Esophagus muscularis mucosa (tissue), 4 donors: ENCODE data around the gene ARX. TPM values are rescaled to one million over a fixed set of nuclear protein-coding genes. Genes with fewer than 3 reads are reported as not detected.

Experiments
- DNase-seq: peaks from one replicate; pipeline ENCODE4 v3.0.0-alpha.2; 2017; ENCODE audit errors: extremely low spot score
- H3K27ac ChIP-seq, 4 donors: fragments of 200-600 bp; sonication (generic); replicated peaks in 1 of 4; 1 replicate in 3 of 4; 2 replicates in 1 of 4; pipeline ENCODE4 v1.5.1; 2016 to 2019; ENCODE audit warnings: mild to moderate bottlenecking in 1 of 4
- H3K27me3 ChIP-seq, 4 donors: fragments of 200-600 bp; sonication (generic); one replicate each; pipeline versions ENCODE4 v1.5.1 to v1.6.0; 2016 to 2019
- H3K36me3 ChIP-seq, 4 donors: fragments of 200-600 bp; sonication (generic); one replicate each; pipeline ENCODE4 v1.5.1; 2016 to 2019
- H3K4me1 ChIP-seq, 4 donors: fragments of 200-600 bp; sonication (generic); one replicate each; pipeline ENCODE4 v1.5.1; 2016 to 2019
- H3K4me3 ChIP-seq, 4 donors: fragments of 200-600 bp; sonication (generic); 1 replicate in 2 of 4; 2 replicates in 2 of 4; pipeline ENCODE4 v1.5.1; 2016 to 2019; ENCODE audit warnings: mild to moderate bottlenecking in 4 of 4, moderate library complexity in 1 of 4
- H3K9me3 ChIP-seq, 4 donors: fragments of 200-600 bp; sonication (generic); 1 replicate in 3 of 4; 2 replicates in 1 of 4; pipeline ENCODE4 v1.5.1; 2016 to 2019
- CTCF ChIP-seq, 3 experiments: fragments of 200-600 bp in 2 of 3; fragments of 450-650 bp in 1 of 3; sonication (generic) in 2 of 3; IDR thresholded peaks; one replicate each; pipeline ENCODE4 v1.5.1; 2017 to 2019; ENCODE audit warnings: antibody characterized with exemption in 3 of 3, mild to moderate bottlenecking in 2 of 3, moderate library complexity in 1 of 3
- EP300 ChIP-seq: sonication (generic); formaldehyde crosslinking; IDR thresholded peaks from one replicate; pipeline ENCODE4 v1.6.1; 2017; ENCODE audit warnings: antibody characterized with exemption
- POLR2A ChIP-seq: fragments of 450-650 bp; IDR thresholded peaks from one replicate; pipeline ENCODE4 v1.6.1; 2017; ENCODE audit warnings: antibody characterized with exemption, moderate library complexity, mild to moderate bottlenecking, low read depth
- POLR2AphosphoS5 ChIP-seq, 2 donors: sonication (generic); formaldehyde crosslinking; IDR thresholded peaks; one replicate each; pipeline ENCODE4 v1.6.1; 2017; ENCODE audit warnings: antibody characterized with exemption in 2 of 2
- WGBS: methylation state at CpG from one replicate; pipeline ENCODE4 v1.1.5; 2018; 5-methylcytosine and 5-hydroxymethylcytosine counted together
- intact Hi-C: fragments of 100-400 bp; cut with DNase I; formaldehyde crosslinking; loops from one replicate; pipeline ENCODE4 v1.15.1; 2023
- total RNA-seq, 4 donors: library from RNA; depleted of rRNA; stranded (reverse); fragments of >200 nt; gene quantifications; one replicate each; pipeline versions ENCODE4 v1.1.0 to v1.2.1, GENCODE V29; 2016

ARX gene
- not detected for total RNA-seq

- TF ChIP-seq EP300 (no peak), POLR2AphosphoS5 (IDR thresholded peaks at IDR 0.05) (no peak), CTCF (IDR thresholded peaks at IDR 0.05) (no peak), POLR2A (no peak)
- peaks cover 3 to 98% (median 72%) of the 10 kb centered on the region in 4 donors for H3K27me3 ChIP-seq
- 39% methylated on average over 39 of the region's 58 CpGs for WGBS
- DNase-seq = no peak
- intact Hi-C loops = no loop called here
- H3K36me3 ChIP-seq = no peaks in the 10 kb centered on the region
- H3K4me1 ChIP-seq = peaks cover 10 to 54% (median 36%) of the 10 kb centered on the region in 4 donors
- H3K4me3 ChIP-seq = peak within 1 kb of the TSS in 3 of 4 donors; percentile 1 to 25 (median 17)
- peaks cover 0 to 8% (median 0%) of the 10 kb centered on the region in 4 donors for H3K9me3 ChIP-seq
- H3K27ac ChIP-seq = no peak within 1 kb of the TSS
Observed at GRCh38 chrX:25015486-25016360, at the start of gene ARX. ARX (minus strand) TSS chrX:25015965; CDS start chrX:25015737, 228 bp downstream.

- Histone ChIP-seq H3K27ac (no peak overlapping the region), H3K4me1 (no peaks in the 10 kb centered on the region), H3K27me3 (no peaks in the 10 kb centered on the region), H3K36me3 (no peaks in the 10 kb centered on the region), H3K9me3 (peaks cover 0 to 6% (median 0%) of the 10 kb centered on the region in 4 donors), H3K4me3 (no peak overlapping the region)
- intact Hi-C loops = no loop called here
- no peak for DNase-seq
- TF ChIP-seq CTCF (IDR thresholded peaks at IDR 0.05) = no peak
- TF ChIP-seq POLR2A = no peak
- no peak for TF ChIP-seq POLR2AphosphoS5 (IDR thresholded peaks at IDR 0.05)
- TF ChIP-seq EP300 = no peak
- 58% methylated on average over 5 of the region's 5 CpGs for WGBS
Observed at GRCh38 chrX:25059273-25059672, 43.5 kb upstream of the ARX start.

- H3K36me3 ChIP-seq = no peaks in the 10 kb centered on the region
- WGBS = 62% methylated on average over 4 of the region's 4 CpGs
- H3K27me3 ChIP-seq = no peaks in the 10 kb centered on the region
- TF ChIP-seq POLR2A (no peak), POLR2AphosphoS5 (IDR thresholded peaks at IDR 0.05) (no peak), EP300 (no peak), CTCF (IDR thresholded peaks at IDR 0.05) (no peak)
- DNase-seq = no peak
- H3K4me3 ChIP-seq = no peak overlapping the region
- no peak overlapping the region for H3K27ac ChIP-seq
- H3K4me1 ChIP-seq = no peaks in the 10 kb centered on the region
- H3K9me3 ChIP-seq = peaks cover 0 to 6% (median 0%) of the 10 kb centered on the region in 4 donors
- intact Hi-C loops = no loop called here
Observed at GRCh38 chrX:25052798-25053534, 37.2 kb upstream of the ARX start.

GRCh38 chrX:25049971-25050370, 34.2 kb upstream of the ARX start:
- Histone ChIP-seq H3K9me3 (no peaks in the 10 kb centered on the region), H3K27me3 (no peaks in the 10 kb centered on the region), H3K4me1 (no peaks in the 10 kb centered on the region), H3K4me3 (no peak overlapping the region), H3K36me3 (no peaks in the 10 kb centered on the region), H3K27ac (no peak overlapping the region)
- intact Hi-C loops = no loop called here
- WGBS = 33% methylated on average over 1 of the region's 1 CpG
- no peak for TF ChIP-seq CTCF (IDR thresholded peaks at IDR 0.05)
- no peak for TF ChIP-seq EP300
- TF ChIP-seq POLR2A = no peak
- no peak for TF ChIP-seq POLR2AphosphoS5 (IDR thresholded peaks at IDR 0.05)
- DNase-seq = no peak
